OCI-LY7 (cell line): ENCODE data around the gene ENOX2. TPM values are rescaled to one million over a fixed set of nuclear protein-coding genes. Genes with fewer than 3 reads are reported as not detected.

ENCODE experiments used
- BruUV-seq: library from RNA; stranded (reverse); fragments of 400-500 nt; replicated peaks from 2 replicates; lab custom pipeline; 2021; lab: Mats Ljungman, UMichigan
- CTCF ChIA-PET: fragments of 300-600 bp; sonication (Branson Sonifier 250); formaldehyde crosslinking; loops from one replicate; lab custom pipeline; 2022; ENCODE audit warnings: antibody characterized with exemption; ENCODE audit not compliant: unreplicated experiment; lab: Charles Lee
- POLR2A ChIA-PET: fragments of 300-600 bp; sonication (Branson Sonifier 250); formaldehyde crosslinking; loops from one replicate; lab custom pipeline; 2022; ENCODE audit warnings: antibody characterized with exemption; lab: Charles Lee
- DNase-seq: peaks from one replicate; pipeline ENCODE4 v3.0.0-alpha.2; 2015; ENCODE audit warnings: low spot score
- H2AFZ ChIP-seq: fragments of 200-600 bp; sonication (generic), shearing (Covaris generic); 2 replicates; pipeline ENCODE4 v1.6.1; 2014; ENCODE audit warnings: mild to moderate bottlenecking, antibody characterized with exemption, low read length, moderate library complexity
- H3K27ac ChIP-seq: fragments of 200-600 bp; sonication (generic); 2 replicates; pipeline ENCODE4 v1.5.1; 2014; ENCODE audit warnings: mixed run types, low read depth, mild to moderate bottlenecking, moderate library complexity, low read length, inconsistent platforms; ENCODE audit not compliant: poor library complexity, severe bottlenecking
- H3K36me3 ChIP-seq: fragments of 200-600 bp; sonication (generic); 2 replicates; pipeline ENCODE4 v1.6.1; 2014; ENCODE audit warnings: mild to moderate bottlenecking, antibody characterized with exemption, low read length, moderate library complexity, mixed read lengths; ENCODE audit not compliant: insufficient read depth
- H3K4me1 ChIP-seq: fragments of 200-600 bp; sonication (generic); 2 replicates; pipeline ENCODE4 v1.5.1; 2014; ENCODE audit warnings: mild to moderate bottlenecking, low read length; ENCODE audit not compliant: insufficient read depth, poor library complexity, severe bottlenecking
- H3K4me2 ChIP-seq: fragments of 200-600 bp; sonication (generic); 2 replicates; pipeline ENCODE4 v1.6.1; 2014; ENCODE audit warnings: mild to moderate bottlenecking, low read length
- H3K4me3 ChIP-seq: fragments of 200-600 bp; sonication (generic); 2 replicates; pipeline ENCODE4 v1.5.1; 2014; ENCODE audit warnings: mild to moderate bottlenecking, low read depth, low read length; ENCODE audit not compliant: poor library complexity, severe bottlenecking
- H3K79me2 ChIP-seq: fragments of 200-600 bp; sonication (generic); 2 replicates; pipeline ENCODE4 v1.6.1; 2016; ENCODE audit warnings: low read depth, mild to moderate bottlenecking, low read length, moderate library complexity, mixed read lengths; ENCODE audit not compliant: insufficient read depth
- H3K9me2 ChIP-seq: fragments of 200-600 bp; sonication (generic); 2 replicates; pipeline ENCODE4 v1.6.1; 2016; ENCODE audit warnings: mild to moderate bottlenecking, low read length, mixed read lengths; ENCODE audit not compliant: insufficient read depth
- H3K9me3 ChIP-seq: fragments of 200-600 bp; sonication (generic); 2 replicates; pipeline ENCODE4 v1.6.1; 2014; ENCODE audit warnings: mild to moderate bottlenecking, mixed run types, low read length, mixed read lengths
- H4K20me1 ChIP-seq: fragments of 200-600 bp; sonication (generic); 2 replicates; pipeline ENCODE4 v1.6.1; 2014; ENCODE audit warnings: mild to moderate bottlenecking, antibody characterized with exemption, low read length, moderate library complexity, mixed read lengths; ENCODE audit not compliant: insufficient read depth
- CTCF ChIP-seq: fragments of 200-600 bp; sonication (generic); conservative IDR thresholded peaks from 2 replicates; pipeline ENCODE4 v1.5.1; 2014; ENCODE audit warnings: mild to moderate bottlenecking, antibody characterized with exemption, low read length, moderate library complexity, mixed read lengths
- EZH2phosphoT487 ChIP-seq: fragments of 200-600 bp; sonication (generic); IDR thresholded peaks from 2 replicates; pipeline ENCODE4 v1.6.1; 2018; ENCODE audit warnings: low read depth, borderline replicate concordance, mild to moderate bottlenecking, mixed run types, antibody characterized with exemption, low read length, moderate library complexity, mixed read lengths
- intact Hi-C: fragments of 100-400 bp; cut with micrococcal nuclease; formaldehyde crosslinking; loops from one replicate; pipeline ENCODE4 v1.10.0; 2022; ENCODE audit not compliant: unreplicated experiment
- total RNA-seq, 2 experiments: library from RNA; depleted of rRNA in 1 of 2; stranded (reverse); fragments of >200 nt in 1 of 2; shearing (Covaris generic) in 1 of 2; gene quantifications; 2 replicates each; pipeline ENCODE4 v1.2.3, GENCODE V29; 2014 to 2022

ENOX2 gene
- total RNA-seq, 2 experiments from 2014 or later, result 5.0 to 11.9 TPM

- CTCF ChIA-PET, result no interaction called here
- POLR2A ChIA-PET, result interaction anchor here (0.7 kb wide), 1 partner anchor 182 kb away, joined by 4 read pairs; no protein-coding TSS in a partner anchor
- no peaks in the 10 kb centered on the region for H3K36me3 ChIP-seq
- no peaks in the 10 kb centered on the region for H3K4me1 ChIP-seq
- no peaks in the 10 kb centered on the region for H3K9me2 ChIP-seq
- DNase-seq, result no peak
- BruUV-seq, result no TSS peak
- no peak overlapping the region for H3K4me2 ChIP-seq
- intact Hi-C loops, result no loop called here
- no peaks in the 10 kb centered on the region for H3K9me3 ChIP-seq
- no peak overlapping the region for H2AFZ ChIP-seq
- no peaks in the 10 kb centered on the region for H4K20me1 ChIP-seq
- no peaks in the 10 kb centered on the region for H3K79me2 ChIP-seq
- H3K4me3 ChIP-seq, result no peak overlapping the region
- no peak for TF ChIP-seq CTCF
- TF ChIP-seq EZH2phosphoT487, result no peak
- no peak overlapping the region for H3K27ac ChIP-seq
Measured at GRCh38 chrX:130857207-130857606, 45.8 kb downstream of the ENOX2 start.

GRCh38 chrX:130851569-130851968 is 51.4 kb downstream of the ENOX2 start:
- intact Hi-C loops, result no loop called here
- no peak overlapping the region for H3K4me3 ChIP-seq
- no peak for DNase-seq
- no peaks in the 10 kb centered on the region for H3K9me3 ChIP-seq
- POLR2A ChIA-PET, result no interaction called here
- no peaks in the 10 kb centered on the region for H3K79me2 ChIP-seq
- H3K27ac ChIP-seq, result no peak overlapping the region
- H4K20me1 ChIP-seq, result no peaks in the 10 kb centered on the region
- no peaks in the 10 kb centered on the region for H3K36me3 ChIP-seq
- no peak for TF ChIP-seq EZH2phosphoT487
- no peak for TF ChIP-seq CTCF
- no peak overlapping the region for H2AFZ ChIP-seq
- no peaks in the 10 kb centered on the region for H3K9me2 ChIP-seq
- H3K4me1 ChIP-seq, result no peaks in the 10 kb centered on the region
- no peak overlapping the region for H3K4me2 ChIP-seq
- CTCF ChIA-PET, result no interaction called here
- no TSS peak for BruUV-seq

GRCh38 chrX:130848763-130849162 is 54.2 kb downstream of the ENOX2 start:
- ChIA-PET POLR2A (interaction anchor here (1.0 kb wide), 1 partner anchor 55 kb away, joined by 4 read pairs; the partner anchor contains the start of gene ENOX2), CTCF (interaction anchor here (0.6 kb wide), 1 partner anchor 307 kb away, joined by 3 read pairs; no protein-coding TSS in a partner anchor)
- TF ChIP-seq EZH2phosphoT487 (no peak), CTCF (no peak)
- Histone ChIP-seq H4K20me1 (no peaks in the 10 kb centered on the region), H3K4me2 (no peak overlapping the region), H3K4me3 (no peak overlapping the region), H3K9me2 (no peaks in the 10 kb centered on the region), H2AFZ (no peak overlapping the region), H3K36me3 (no peaks in the 10 kb centered on the region), H3K9me3 (no peaks in the 10 kb centered on the region), H3K79me2 (no peaks in the 10 kb centered on the region), H3K4me1 (no peaks in the 10 kb centered on the region), H3K27ac (no peak overlapping the region)
- BruUV-seq, result no TSS peak
- intact Hi-C loops, result no loop called here
- DNase-seq, result no peak
